Body of pancreas (tissue), 4 donors: ENCODE results near the gene ARF1. TPM values are rescaled to one million over a fixed set of nuclear protein-coding genes. Genes with fewer than 3 reads are reported as not detected.

Source experiments
- ATAC-seq: fragments of 150-250 bp; one replicate; pipeline ENCODE4 v1.9.1; 2016
- DNase-seq, 4 donors: peaks; one replicate each; pipeline ENCODE4 v3.0.0-alpha.2; 2019
- H3K27ac ChIP-seq, 4 donors: fragments of 200-600 bp; sonication (generic); 1 replicate in 3 of 4; 2 replicates in 1 of 4; pipeline versions ENCODE4 v1.5.1 to v1.6.1; 2016 to 2019; ENCODE audit warnings: mild to moderate bottlenecking in 1 of 4, mixed read lengths in 1 of 4, moderate library complexity in 1 of 4
- H3K27me3 ChIP-seq, 2 donors: fragments of 200-600 bp; sonication (generic); one replicate each; pipeline ENCODE4 v1.6.0; 2016; ENCODE audit warnings: mild to moderate bottlenecking in 1 of 2
- H3K36me3 ChIP-seq, 2 donors: fragments of 200-600 bp; sonication (generic); replicated peaks in 1 of 2; 2 replicates each; pipeline ENCODE4 v1.5.1; 2016; ENCODE audit warnings: low read depth in 2 of 2; ENCODE audit not compliant: insufficient read depth in 1 of 2
- H3K4me1 ChIP-seq: fragments of 200-600 bp; sonication (generic); one replicate; pipeline ENCODE4 v1.6.0; 2016
- H3K4me3 ChIP-seq, 2 donors: fragments of 200-600 bp; sonication (generic); 1 replicate in 1 of 2; 2 replicates in 1 of 2; pipeline ENCODE4 v1.5.1; 2016 to 2019
- H3K9me3 ChIP-seq, 3 donors: fragments of 200-600 bp; sonication (generic); 1 replicate in 2 of 3; 2 replicates in 1 of 3; pipeline ENCODE4 v1.5.1; 2016
- CTCF ChIP-seq, 7 experiments: fragments of 450-650 bp in 4 of 7; fragments of 200-600 bp in 3 of 7; sonication (generic) in 3 of 7; IDR thresholded peaks; one replicate each; pipeline ENCODE4 v1.5.1; 2016 to 2019; ENCODE audit warnings: antibody characterized with exemption in 7 of 7
- POLR2A ChIP-seq, 3 donors: fragments of 450-650 bp; IDR thresholded peaks; one replicate each; pipeline ENCODE4 v1.6.1; 2016; ENCODE audit warnings: antibody characterized with exemption in 3 of 3, mild to moderate bottlenecking in 2 of 3
- WGBS, 2 donors: methylation state at CpG; one replicate each; pipeline ENCODE4 v1.1.5; 2017; 5-methylcytosine and 5-hydroxymethylcytosine counted together
- intact Hi-C: fragments of 100-400 bp; cut with DNase I; formaldehyde crosslinking; loops from one replicate; pipeline ENCODE4 v1.15.1; 2023
- total RNA-seq, 2 donors: library from RNA; depleted of rRNA; stranded (reverse); fragments of >200 nt; gene quantifications; one replicate each; pipeline ENCODE4 v1.1.0, GENCODE V29; 2016

The ARF1 gene
- total RNA-seq, 2 donors from 2014 or later = 158 to 203 TPM

GRCh38 chr1:228059634-228060457, 22.7 kb upstream of the ARF1 start:
- Histone ChIP-seq H3K4me3 (no peak overlapping the region), H3K9me3 (no peaks in the 10 kb centered on the region), H3K27me3 (peaks cover 0 to 12% of the 10 kb centered on the region in 2 donors), H3K36me3 (no peaks in the 10 kb centered on the region), H3K4me1 (peaks cover 25% of the 10 kb centered on the region), H3K27ac (peak overlapping the region in 2 of 4 donors; percentile 10 to 20)
- peak; percentile 89 for ATAC-seq
- intact Hi-C loops = no loop called here
- DNase-seq = peak; percentile 99 to 100 (median 100)
- 0 to 4% methylated on average over 2 to 32 of the region's 33 CpGs for whole genome bisulfite sequencing, 2 donors
- peak in 1 of 7 experiments; percentile 9 for TF ChIP-seq CTCF (IDR thresholded peaks at IDR 0.05)
- TF ChIP-seq POLR2A (IDR thresholded peaks at IDR 0.05) = peak in 2 of 3 donors; percentile 22 to 38

GRCh38 chr1:228060458-228061190, 21.9 kb upstream of the ARF1 start:
- no peak overlapping the region for H3K4me3 ChIP-seq
- H3K27me3 ChIP-seq = peaks cover 0 to 15% of the 10 kb centered on the region in 2 donors
- peak overlapping the region in 2 of 4 donors; percentile 10 to 20 for H3K27ac ChIP-seq
- intact Hi-C loops = no loop called here
- no peak for TF ChIP-seq POLR2A (IDR thresholded peaks at IDR 0.05)
- DNase-seq = peak in 3 of 4 donors; percentile 39 to 48 (median 43)
- WGBS, 2 donors = 24 to 35% methylated on average over 24 to 34 of the region's 34 CpGs
- no peak for ATAC-seq
- no peaks in the 10 kb centered on the region for H3K36me3 ChIP-seq
- no peaks in the 10 kb centered on the region for H3K9me3 ChIP-seq
- H3K4me1 ChIP-seq = peaks cover 25% of the 10 kb centered on the region

GRCh38 chr1:228061411-228062084, 21.0 kb upstream of the ARF1 start:
- TF ChIP-seq CTCF (IDR thresholded peaks at IDR 0.05) = no peak
- no peak for TF ChIP-seq POLR2A (IDR thresholded peaks at IDR 0.05)
- H3K4me3 ChIP-seq = no peak overlapping the region
- peaks cover 25% of the 10 kb centered on the region for H3K4me1 ChIP-seq
- WGBS, 2 donors = 80 to 82% methylated on average over 5 to 10 of the region's 10 CpGs
- no peak overlapping the region for H3K27ac ChIP-seq
- intact Hi-C loops = no loop called here
- H3K9me3 ChIP-seq = no peaks in the 10 kb centered on the region
- ATAC-seq (no peak), DNase-seq (no peak)
- peaks cover 0 to 15% of the 10 kb centered on the region in 2 donors for H3K27me3 ChIP-seq
- H3K36me3 ChIP-seq = no peaks in the 10 kb centered on the region

GRCh38 chr1:228062085-228062791, 20.3 kb upstream of the ARF1 start:
- Histone ChIP-seq H3K4me1 (peaks cover 25% of the 10 kb centered on the region), H3K9me3 (no peaks in the 10 kb centered on the region), H3K27me3 (peaks cover 0 to 18% of the 10 kb centered on the region in 2 donors), H3K27ac (no peak overlapping the region), H3K4me3 (no peak overlapping the region), H3K36me3 (no peaks in the 10 kb centered on the region)
- no peak for DNase-seq
- TF ChIP-seq POLR2A (IDR thresholded peaks at IDR 0.05) (no peak), CTCF (IDR thresholded peaks at IDR 0.05) (no peak)
- ATAC-seq = no peak
- 94% methylated on average over 2 to 8 of the region's 9 CpGs for WGBS, 2 donors
- intact Hi-C loops = no loop called here
